Fibroblast of peridontal ligament (primary cell): ENCODE measurements around the gene RAB11A.

ENCODE experiments used
- DNase-seq: peaks from one replicate; pipeline ENCODE4 v3.0.0-alpha.2; 2010; ENCODE audit errors: extremely low read depth

The RAB11A gene

DNA sequence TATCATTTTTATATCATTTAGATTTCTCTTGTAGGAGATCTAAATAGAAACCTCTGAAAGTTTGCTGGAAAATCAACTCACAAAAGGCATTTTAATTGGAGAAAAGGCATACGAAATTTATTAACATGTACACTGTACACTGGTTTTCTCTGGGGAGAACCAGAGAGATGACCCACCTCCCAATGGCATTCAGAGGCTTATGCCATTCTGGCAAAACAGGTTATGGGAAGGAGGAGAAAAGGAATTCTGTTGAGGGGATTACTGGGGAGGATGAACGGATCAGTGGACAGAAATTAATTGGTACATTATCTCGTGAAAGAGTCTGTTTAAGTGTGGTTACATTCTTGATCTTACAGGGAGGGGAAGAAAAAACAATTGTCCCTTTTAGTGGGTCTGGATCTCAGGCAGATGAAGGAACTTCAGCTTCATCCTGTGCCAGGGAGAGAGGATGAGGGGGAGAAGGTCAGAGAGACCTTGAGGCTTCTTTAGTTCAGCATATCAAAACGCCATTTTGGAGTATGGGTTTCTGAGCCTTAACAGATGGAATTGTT, 16.5 kb downstream of the RAB11A start:
- DNase-seq = no peak

DNA sequence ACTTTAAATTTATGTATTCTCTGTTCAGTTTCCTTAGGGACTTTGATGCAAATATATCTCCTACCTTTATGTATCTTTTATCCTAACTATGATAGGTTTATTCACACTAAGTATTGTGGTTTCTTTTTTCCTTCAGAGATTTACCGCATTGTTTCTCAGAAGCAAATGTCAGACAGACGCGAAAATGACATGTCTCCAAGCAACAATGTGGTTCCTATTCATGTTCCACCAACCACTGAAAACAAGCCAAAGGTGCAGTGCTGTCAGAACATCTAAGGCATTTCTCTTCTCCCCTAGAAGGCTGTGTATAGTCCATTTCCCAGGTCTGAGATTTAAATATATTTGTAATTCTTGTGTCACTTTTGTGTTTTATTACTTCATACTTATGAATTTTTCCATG, 18.3 kb downstream of the RAB11A start:
- DNase-seq = no peak

DNA sequence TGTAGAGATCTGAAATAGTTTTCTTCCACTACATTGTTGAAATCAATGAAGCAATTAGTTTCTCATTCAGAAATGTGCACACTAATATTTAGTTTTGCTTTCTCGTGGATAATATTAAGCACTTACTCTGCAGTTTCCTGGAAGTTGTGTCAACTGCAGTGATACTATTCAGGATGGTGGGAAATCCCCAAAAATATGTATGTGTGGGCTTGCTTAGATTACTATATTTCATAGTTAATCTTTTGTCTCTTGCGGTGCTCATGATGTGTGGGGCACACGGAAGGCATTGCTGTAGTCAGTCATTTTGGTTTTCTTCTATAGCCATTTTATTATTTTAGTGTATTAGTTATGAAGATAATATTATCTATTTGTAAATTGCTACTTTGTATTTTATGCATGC, 19.7 kb downstream of the RAB11A start:
- no peak for DNase-seq

DNA sequence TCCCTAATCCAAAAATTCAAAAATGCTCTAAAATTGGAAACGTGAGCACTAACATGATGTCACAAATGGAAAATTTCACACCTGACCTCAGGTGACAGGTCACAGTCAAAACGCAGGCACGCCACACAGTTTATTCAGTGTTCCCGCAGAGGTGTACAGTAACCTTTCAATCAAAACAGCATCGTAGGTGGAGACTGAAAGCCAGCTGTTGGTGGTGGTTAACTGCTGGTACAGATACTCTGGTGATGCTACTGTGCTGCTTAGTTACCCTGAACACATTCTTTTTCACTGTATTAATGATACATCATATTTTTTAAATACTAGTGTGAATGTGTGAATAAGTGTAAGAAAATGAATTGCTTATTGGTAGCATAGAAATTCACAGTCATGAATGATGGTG, 23.8 kb downstream of the RAB11A start:
- no peak for DNase-seq

DNA sequence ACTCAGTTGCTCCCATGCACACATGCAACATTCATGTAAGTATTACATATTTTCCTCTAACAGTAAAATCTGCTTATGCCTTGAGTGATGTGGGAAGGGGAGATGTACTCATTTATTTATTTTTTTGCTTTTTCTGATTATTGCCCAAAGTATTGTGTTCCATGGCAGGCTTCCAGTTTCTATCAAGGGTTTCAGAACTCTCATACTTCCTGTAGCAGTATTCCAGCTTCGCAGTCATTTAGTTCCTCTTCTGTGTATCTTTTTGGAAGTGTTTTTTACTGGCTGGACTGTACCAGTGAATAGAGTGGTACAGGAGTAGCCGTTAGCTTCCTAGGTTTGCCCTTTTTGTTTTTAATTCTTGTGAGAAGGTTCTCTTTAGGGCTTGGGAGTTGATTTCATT, 26.9 kb downstream of the RAB11A start:
- DNase-seq = peak; percentile 14

DNA sequence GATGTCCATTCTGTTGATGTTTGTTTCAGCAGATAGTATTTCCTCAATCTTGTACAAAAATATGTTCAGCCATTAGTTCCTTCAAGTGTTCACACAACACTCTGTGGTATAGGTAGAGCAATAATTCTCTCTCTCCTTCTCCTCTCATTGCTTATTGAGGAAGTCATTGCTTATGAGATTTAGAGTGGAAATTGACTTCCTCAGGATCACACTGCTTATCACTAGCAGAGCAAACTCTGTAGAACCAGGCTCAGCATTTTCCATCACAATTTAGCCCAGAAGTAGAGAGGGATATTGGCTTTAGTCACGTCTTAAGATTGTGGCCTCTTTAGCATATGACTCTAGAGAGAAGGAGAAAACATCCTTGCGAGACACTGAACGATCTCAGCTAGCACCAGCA, 31.2 kb downstream of the RAB11A start:
- DNase-seq = no peak

DNA sequence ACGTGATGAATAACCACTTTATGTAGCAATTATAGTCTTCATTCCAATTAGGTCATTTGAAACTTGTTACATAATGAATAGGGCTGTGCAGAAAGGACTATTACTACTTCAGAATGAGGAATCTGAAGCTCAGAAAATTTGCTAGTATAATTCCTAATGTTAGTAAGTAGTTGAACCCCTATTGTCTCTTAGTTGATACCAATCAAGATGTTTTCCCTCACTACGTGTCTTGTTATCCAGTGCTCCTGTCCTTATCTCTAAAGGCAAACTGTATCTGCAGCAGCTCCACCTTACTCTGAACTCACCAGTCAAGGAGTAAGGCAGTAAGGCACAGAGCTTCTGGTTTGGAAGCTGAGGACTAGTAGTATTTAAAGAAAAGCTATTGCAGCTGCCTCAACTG, 32.0 kb downstream of the RAB11A start:
- DNase-seq = no peak

DNA sequence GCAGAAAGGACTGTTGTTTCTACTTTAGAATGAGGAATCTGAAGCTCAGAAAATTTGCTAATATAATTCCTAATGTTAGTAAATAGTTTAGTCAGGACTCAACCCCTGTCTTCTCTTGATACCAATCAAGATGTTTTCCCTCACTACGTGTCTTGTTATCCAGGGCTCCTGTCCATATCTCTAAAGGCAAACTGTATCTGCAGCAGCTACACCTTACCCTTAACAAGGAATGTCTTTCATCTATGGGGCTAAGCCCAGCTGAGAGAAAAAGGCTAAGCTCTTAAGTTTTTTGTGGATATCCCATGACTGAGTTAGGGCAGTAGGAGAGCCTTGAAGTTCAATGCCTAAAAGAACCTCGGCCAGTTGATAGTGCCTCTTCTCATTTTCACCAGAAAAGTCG, 32.5 kb downstream of the RAB11A start:
- no peak for DNase-seq

DNA sequence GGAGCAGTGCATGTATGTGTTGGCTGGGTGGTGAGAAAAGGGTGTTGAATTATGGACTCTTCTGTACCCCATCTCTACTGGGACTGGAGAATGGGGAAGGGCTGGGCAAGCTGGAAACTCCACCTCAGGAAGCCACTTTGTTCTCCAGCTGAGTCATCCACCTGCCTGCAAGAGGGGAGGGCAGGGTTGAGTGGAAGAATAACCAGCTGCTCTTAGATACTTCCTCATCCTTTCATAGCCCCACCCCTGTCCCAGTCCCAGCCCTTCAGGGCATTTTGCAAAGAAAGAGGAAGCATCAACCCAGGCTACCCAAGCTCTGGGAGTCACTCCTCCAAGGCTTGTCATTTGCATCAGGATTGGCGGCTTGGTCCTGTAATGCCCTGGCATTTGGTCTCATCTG, 33.1 kb downstream of the RAB11A start:
- DNase-seq = no peak

DNA sequence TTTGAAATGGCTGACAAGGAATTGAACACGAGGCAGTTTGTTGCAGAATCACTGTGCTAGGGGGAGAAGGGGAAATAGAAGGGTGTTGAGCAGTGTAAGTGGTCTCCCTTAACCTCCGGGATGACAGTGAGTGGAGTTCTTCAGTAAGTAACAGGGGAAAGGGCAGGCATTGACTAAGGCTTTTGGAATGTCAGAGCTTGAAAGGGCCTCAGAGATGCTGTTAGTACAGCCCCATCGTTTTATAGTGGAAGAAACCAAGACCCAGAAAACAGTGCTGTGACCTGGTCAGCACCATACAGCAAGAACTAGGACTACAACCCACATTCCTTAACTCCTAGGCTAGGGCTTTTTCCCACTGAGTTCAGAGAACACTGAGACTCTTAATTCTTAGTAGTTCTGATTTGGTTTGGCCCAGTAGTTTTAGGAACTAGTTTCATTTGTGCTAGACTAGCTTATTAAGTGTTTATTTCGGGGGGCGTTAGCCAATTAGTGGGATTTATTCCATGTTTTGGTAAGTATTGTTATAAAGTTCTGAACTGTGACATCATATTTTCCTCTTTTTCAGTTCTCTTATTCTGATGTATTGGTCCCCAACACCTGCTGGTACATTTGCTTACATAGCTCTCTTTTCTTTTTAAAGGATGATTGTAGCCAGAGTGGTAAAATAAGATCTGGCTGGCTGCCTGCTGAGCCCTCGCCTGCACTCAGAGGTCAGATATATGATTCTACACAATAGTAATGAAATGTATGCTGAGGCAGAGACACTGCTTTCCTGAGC, 34.2 kb downstream of the RAB11A start:
- DNase-seq = peak; percentile 8

DNA sequence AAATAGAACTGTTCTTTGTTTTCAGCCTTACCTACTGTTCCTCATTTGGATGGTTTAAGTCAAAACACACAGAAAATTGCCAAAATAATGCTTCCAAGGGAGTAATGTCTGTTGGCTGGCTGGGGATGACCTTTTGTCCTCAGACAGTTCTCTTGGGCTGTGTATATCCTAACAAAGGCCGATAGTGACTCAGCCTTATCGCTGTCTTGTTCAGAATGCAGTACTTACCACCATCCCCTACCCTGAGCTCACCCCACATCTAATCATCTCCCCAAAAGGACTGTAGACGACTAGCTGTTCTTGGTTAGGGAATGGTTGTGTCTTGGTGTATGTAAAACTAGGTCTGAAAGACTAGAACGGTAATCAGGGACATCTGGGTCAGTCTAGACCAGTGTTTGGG, 35.0 kb downstream of the RAB11A start:
- no peak for DNase-seq

DNA sequence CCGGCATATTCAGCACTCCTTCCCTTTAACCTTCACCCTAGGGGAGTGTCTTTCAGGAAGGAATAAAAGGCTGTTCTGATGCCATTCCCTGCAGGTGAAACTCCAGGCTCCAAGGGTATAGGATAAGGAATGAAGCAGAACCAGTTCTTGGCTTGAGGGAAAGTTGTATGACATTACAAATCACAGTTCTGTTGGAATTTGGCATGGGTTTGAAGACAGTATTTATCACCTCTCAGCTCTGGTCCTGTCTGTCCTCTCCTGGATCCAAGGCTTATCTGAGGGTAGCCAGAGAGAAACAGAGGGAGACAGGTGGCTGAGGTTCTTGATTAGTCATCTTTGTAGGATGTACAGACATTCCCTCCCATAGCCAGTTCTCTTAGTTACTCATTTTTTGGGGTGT, 37.1 kb downstream of the RAB11A start:
- DNase-seq = no peak

DNA sequence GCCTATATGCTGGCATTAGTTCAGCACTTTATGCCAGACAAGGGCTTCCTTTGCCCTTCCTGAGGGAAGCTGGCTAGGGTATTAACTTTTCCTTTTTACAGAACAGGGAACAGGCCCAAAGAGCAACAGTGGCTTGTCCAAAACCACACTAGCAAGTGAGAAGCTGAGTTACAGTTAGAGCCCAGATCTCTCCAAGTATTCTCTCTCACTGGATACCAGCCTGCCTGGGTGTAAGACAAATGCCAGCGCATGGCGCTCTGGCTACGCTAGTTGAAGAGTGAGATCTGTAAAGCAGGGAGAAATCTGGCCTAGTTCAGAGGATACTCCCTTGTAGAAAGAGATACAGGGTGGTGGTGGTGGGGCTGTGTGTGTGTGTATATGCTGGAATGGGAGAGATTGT, 38.4 kb downstream of the RAB11A start:
- no peak for DNase-seq

DNA sequence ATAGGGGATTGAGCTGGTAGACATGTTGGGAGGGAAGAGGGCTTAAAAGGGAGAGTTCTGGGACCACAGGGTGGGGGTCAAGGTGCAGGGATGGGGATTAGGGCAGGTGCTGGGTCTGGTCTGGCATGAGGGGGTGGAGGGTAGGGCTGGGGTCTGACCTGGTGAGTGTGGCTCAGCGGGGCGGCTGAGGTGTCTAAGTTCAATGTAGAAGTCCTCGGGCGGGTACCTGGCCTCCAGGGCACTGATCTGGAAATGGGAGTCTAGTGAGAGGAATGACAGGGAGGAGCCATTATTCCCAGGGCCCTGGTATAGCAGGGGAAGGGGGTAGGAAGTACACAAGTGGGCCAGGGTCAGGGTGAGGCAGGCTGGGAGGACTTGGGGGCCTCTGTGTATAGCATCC, 39.6 kb downstream of the RAB11A start:
- no peak for DNase-seq

DNA sequence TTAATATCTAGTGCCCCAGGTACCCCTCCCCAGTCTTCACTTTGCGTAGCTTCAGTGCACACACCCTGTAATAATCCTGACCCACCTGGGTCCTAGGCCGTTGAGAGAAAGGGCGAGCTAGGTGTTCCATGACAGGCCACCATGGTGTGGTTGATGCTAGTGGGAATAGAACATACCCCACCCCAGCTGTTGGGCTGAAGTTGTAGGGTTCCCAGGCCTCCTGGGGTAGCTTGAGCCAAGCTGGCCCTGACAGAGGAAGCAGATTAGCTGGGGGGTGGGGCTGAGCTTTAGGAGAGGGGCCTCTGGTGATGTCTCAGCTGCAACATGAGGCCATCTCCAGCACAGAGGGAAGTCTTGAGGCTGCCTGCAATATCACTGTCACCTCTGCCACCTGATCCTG, 40.5 kb downstream of the RAB11A start:
- DNase-seq = no peak

DNA sequence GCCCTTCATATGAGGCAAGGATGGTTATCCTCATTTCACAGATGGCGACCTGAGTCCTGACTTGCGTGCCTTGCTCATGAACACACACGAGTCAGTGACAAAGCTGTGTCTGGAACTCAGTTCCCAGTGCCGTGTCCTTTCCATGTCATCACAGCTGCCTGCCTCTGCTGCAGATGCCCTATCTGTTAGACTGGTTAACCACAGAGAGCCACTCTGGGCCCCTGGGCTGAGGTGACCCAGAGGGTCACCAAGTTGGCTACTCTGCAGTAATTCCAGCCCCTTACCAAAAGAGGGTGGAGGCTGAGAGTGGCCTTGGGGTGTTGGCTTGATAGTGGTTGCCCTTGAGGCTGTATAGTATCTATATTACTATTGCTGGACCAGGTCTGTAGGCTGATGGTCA, 41.0 kb downstream of the RAB11A start:
- no peak for DNase-seq

DNA sequence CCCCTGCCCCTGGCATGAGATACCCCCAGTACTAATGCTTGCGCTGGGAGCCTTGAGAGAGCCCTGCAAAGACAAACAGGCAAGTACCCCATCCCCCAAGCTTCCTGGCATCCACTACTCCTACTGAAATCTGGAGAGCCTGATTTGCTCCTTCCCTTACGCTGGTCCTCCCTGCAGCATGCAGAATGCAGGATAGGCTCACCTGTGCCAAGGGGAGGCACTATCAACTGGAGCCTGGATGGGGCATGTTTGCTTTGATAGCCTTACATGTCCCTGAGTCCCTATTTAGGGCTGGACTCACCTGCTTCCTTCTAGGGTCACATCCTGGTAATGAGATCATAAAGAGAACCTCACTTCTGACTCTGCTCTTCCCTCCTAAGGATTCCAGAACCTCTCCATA, 42.9 kb downstream of the RAB11A start:
- no peak for DNase-seq

DNA sequence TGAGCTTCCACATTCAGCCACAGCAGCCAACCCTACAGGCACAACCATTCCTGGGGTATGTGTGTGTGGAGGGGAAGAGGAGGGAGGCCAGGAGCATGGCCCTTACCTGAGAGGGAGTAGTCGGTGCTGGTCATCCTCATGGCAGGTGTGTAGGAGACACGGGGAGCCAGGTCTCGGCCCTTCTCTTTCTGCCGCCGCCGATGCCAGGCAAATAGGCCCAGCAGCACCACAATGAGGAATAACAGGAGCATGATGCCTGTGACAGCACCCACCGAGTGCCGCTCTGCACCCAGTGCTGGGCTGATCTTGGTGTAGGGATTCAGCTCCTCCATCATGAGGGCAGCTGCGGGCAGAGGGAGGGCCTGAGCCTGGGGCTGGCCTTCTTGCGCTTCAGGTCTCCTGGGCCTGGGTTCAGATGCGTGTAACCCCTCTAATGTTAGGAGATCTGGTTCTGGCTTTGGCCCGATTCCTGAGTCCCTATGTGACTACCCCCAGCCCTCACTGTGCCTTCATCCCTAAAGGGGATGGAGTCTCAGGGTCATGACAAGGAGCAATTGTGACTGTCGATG, 44.4 kb downstream of the RAB11A start:
- DNase-seq = no peak

DNA sequence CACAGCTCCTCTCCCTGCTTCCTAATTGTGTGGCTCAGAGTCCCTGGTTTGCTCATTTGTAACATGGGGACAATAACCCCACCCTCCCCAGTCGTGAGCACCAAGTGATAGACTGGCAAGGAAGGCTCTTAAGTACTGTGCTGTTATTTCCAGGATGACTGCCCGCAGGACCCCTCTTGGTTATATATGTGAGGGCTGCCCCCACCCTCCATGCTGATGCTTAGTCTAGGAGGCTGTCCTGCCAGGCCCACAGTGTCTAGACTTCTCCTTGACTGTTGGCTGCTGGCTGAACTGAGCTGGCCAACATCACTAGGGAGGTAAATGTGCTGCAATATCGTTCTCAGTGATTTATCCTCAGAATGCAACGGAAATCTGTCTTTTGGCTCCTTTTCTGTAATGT, 45.1 kb downstream of the RAB11A start:
- DNase-seq = no peak

DNA sequence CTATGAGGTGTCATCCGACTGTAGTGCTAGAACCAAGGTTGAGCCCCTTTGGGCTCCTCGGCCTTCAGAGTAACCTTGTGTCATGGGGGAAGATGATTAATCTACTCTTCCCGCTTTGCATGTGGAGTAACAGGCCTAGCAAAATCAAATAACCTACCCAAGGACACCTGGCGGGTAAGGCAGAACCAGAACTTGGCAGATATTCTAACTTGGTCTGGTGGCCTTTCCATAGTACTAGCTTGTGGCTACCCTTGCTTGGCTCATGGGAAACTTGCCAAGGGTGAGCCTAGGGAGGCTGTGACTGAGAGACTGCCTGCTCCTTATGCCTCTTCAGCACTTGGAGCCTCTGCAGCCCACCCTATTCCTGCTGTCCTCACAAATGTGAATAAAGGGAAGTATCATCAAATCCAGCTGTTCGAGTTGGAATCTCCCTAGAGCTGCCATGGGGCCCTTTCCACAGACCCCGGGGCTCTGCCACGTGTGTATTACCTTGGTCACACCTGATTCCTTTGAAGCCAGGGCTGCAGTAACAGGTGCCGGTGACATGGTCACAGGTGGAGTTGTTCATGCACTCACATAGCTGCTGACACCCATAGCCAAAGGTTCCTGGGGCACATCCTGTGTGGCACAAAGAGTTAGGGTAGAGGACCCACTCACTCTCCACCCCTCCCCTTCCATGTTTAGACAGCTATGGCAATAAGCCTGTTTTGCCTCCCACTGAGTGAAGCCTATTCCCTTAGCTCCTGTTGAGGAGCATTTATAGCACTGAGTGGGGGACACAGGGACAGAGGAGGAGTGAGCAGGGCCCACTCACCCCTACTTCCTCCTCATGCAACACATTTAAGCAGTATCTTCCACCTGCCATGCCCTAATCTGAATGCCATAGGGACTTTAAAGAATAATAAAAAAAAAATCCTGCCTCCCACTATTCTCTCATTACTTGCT, 46.0 kb downstream of the RAB11A start:
- DNase-seq = no peak

DNA sequence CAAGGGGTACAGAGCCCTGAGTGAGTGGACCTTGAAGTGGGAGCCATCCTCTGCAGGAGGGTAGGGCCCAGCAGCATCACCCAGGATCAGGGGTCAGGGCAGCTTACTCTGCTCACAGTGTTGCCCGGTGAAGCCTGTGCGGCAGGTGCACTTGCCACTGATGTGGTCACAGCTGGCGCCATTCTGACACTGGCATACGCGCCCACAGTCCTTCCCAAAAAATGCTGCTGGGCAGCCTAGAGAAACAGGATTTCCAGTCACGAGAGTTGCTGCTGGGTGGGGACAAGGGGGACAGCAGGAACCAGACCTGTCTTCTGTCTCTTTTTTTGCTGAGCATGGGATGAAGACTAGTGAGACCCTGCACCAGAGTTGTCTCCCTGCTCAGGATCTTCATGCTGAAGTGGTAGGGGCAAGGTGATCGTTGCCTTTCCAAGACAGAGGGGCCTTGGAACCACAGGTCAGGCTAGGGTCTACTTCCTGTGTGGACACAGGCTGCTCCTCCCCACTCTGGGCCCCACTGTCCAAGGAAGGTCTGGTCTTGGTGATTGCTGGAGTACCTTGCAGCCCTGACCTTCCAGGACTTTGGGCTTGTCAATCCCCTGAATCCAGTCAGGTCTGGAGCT, 46.9 kb downstream of the RAB11A start:
- no peak for DNase-seq
